HEK293T (cell line): ENCODE data around the gene ACACB.

Experiments used
- CTCF ChIA-PET: fragments of 350-600 bp; formaldehyde crosslinking; extraction: SDS; loops from one replicate; lab custom pipeline; 2021; ENCODE audit warnings: antibody characterized with exemption, inconsistent platforms; lab: Yijun Ruan, JAX
- POLR2A ChIA-PET: fragments of 350-600 bp; formaldehyde crosslinking; extraction: SDS; loops from one replicate; lab custom pipeline; 2020; ENCODE audit warnings: antibody characterized with exemption, inconsistent platforms; lab: Yijun Ruan, JAX
- DNase-seq: peaks from one replicate; pipeline ENCODE4 v3.0.0; 2012; ENCODE audit warnings: mixed read lengths; ENCODE audit errors: extremely low spot score
- ARNT ChIP-seq: fragments of 450-650 bp; IDR thresholded peaks from 2 replicates; pipeline ENCODE4 v1.6.1; 2017; ENCODE audit warnings: mild to moderate bottlenecking
- BHLHE40 ChIP-seq: fragments of 450-650 bp; IDR thresholded peaks from 2 replicates; pipeline ENCODE4 v1.6.1; 2016; ENCODE audit warnings: mild to moderate bottlenecking, moderate library complexity, borderline replicate concordance
- CTBP1 ChIP-seq: fragments of 450-650 bp; IDR thresholded peaks from 2 replicates; pipeline ENCODE4 v1.6.1; 2016; ENCODE audit warnings: borderline replicate concordance
- ELF4 ChIP-seq: fragments of 450-650 bp; IDR thresholded peaks from 2 replicates; pipeline ENCODE4 v1.6.1; 2017; ENCODE audit warnings: antibody characterized with exemption
- FOXA1 ChIP-seq: fragments of 450-650 bp; IDR thresholded peaks from 2 replicates; pipeline ENCODE4 v1.6.1; 2016; ENCODE audit warnings: mild to moderate bottlenecking
- FOXK2 ChIP-seq: fragments of 450-650 bp; IDR thresholded peaks from 2 replicates; pipeline ENCODE4 v1.6.1; 2016; ENCODE audit warnings: mild to moderate bottlenecking
- FOXM1 ChIP-seq: fragments of 450-650 bp; IDR thresholded peaks from 2 replicates; pipeline ENCODE4 v1.6.1; 2017; ENCODE audit warnings: mild to moderate bottlenecking, borderline replicate concordance
- HDGF ChIP-seq: fragments of 450-650 bp; IDR thresholded peaks from 2 replicates; pipeline ENCODE4 v1.6.1; 2017; ENCODE audit warnings: antibody characterized with exemption, borderline replicate concordance
- L3MBTL2 ChIP-seq: fragments of 450-650 bp; conservative IDR thresholded peaks from 2 replicates; pipeline ENCODE4 v1.6.1; 2016; ENCODE audit warnings: mild to moderate bottlenecking
- LEF1 ChIP-seq: fragments of 450-650 bp; IDR thresholded peaks from 2 replicates; pipeline ENCODE4 v1.6.1; 2017; ENCODE audit warnings: mild to moderate bottlenecking, borderline replicate concordance
- NFRKB ChIP-seq: fragments of 450-650 bp; IDR thresholded peaks from 2 replicates; pipeline ENCODE4 v1.6.1; 2016; ENCODE audit warnings: mild to moderate bottlenecking, moderate library complexity
- PKNOX1 ChIP-seq: fragments of 450-650 bp; IDR thresholded peaks from 2 replicates; pipeline ENCODE4 v1.6.1; 2016
- SP1 ChIP-seq: fragments of 450-650 bp; IDR thresholded peaks from 2 replicates; pipeline ENCODE4 v1.6.1; 2017
- SUZ12 ChIP-seq: fragments of 450-650 bp; IDR thresholded peaks from 2 replicates; pipeline ENCODE4 v1.6.1; 2016; ENCODE audit warnings: mild to moderate bottlenecking
- TARDBP ChIP-seq: fragments of 450-650 bp; IDR thresholded peaks from 2 replicates; pipeline ENCODE4 v1.6.1; 2016
- ZNF384 ChIP-seq: fragments of 450-650 bp; IDR thresholded peaks from 2 replicates; pipeline ENCODE4 v1.6.1; 2016

Gene ACACB

GRCh38 chr12:109267361-109267760 lies 151.0 kb downstream of the ACACB start:
- ChIA-PET CTCF (interaction anchor here (1.3 to 1.5 kb wide), 2 partner anchors 118 to 122 kb away, joined by 6 read pairs; no protein-coding TSS in a partner anchor), POLR2A (no interaction called here)
- TF ChIP-seq PKNOX1, result no peak
- no peak for TF ChIP-seq FOXA1
- no peak for TF ChIP-seq LEF1
- no peak for TF ChIP-seq L3MBTL2
- TF ChIP-seq CTBP1, result no peak
- TF ChIP-seq ZNF384, result no peak
- TF ChIP-seq TARDBP, result no peak
- no peak for TF ChIP-seq SP1
- no peak for TF ChIP-seq HDGF
- no peak for TF ChIP-seq NFRKB
- no peak for TF ChIP-seq FOXM1
- no peak for TF ChIP-seq BHLHE40
- no peak for TF ChIP-seq ARNT
- TF ChIP-seq FOXK2, result no peak
- no peak for TF ChIP-seq SUZ12
- TF ChIP-seq ELF4, result no peak
- no peak for DNase-seq

GRCh38 chr12:109268896-109269295 lies 152.5 kb downstream of the ACACB start:
- ChIA-PET POLR2A (no interaction called here), CTCF (interaction anchor here (1.5 kb wide), 1 partner anchor 120 kb away, joined by 6 read pairs; no protein-coding TSS in a partner anchor)
- DNase-seq, result no peak
- TF ChIP-seq BHLHE40 (no peak), PKNOX1 (no peak)

GRCh38 chr12:109269428-109269827 lies 153.0 kb downstream of the ACACB start:
- CTCF ChIA-PET, result no interaction called here
- no peak for TF ChIP-seq SUZ12
- TF ChIP-seq HDGF, result no peak
- TF ChIP-seq BHLHE40, result no peak
- no peak for TF ChIP-seq FOXM1
- TF ChIP-seq PKNOX1, result no peak
- TF ChIP-seq L3MBTL2, result no peak
- TF ChIP-seq TARDBP, result no peak
- TF ChIP-seq CTBP1, result no peak
- no peak for TF ChIP-seq ELF4
- TF ChIP-seq FOXA1, result no peak
- no peak for TF ChIP-seq ARNT
- no peak for TF ChIP-seq FOXK2
- TF ChIP-seq SP1, result no peak
- no peak for TF ChIP-seq ZNF384
- no peak for TF ChIP-seq LEF1
- no peak for TF ChIP-seq NFRKB
- DNase-seq, result no peak
- POLR2A ChIA-PET, result no interaction called here

DNA sequence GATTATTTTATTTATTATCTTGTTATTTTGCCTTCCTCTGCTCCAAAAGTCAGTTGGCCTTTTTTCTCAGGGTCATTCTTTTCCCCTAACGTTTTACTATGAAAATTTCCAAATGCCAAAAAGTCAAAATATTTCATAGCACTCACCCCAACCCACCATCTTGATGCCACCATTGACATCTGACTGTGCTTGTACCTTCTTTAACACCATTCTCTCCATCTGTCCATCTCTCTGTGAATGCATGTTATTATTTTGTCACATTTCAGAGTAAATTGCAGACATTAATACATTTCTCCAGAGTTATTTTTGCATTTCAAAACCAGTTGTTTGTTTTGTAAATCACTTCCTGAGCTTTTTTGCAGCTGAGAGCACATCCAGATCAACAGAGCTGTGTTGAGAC lies 154.1 kb downstream of the ACACB start:
- DNase-seq, result no peak
- ChIA-PET CTCF (no interaction called here), POLR2A (no interaction called here)
- TF ChIP-seq ARNT (no peak), ELF4 (no peak), HDGF (no peak), SUZ12 (no peak), FOXA1 (no peak), FOXK2 (no peak), TARDBP (no peak), BHLHE40 (no peak), ZNF384 (no peak), NFRKB (no peak), FOXM1 (no peak), CTBP1 (no peak), SP1 (no peak), PKNOX1 (no peak), L3MBTL2 (no peak)

DNA sequence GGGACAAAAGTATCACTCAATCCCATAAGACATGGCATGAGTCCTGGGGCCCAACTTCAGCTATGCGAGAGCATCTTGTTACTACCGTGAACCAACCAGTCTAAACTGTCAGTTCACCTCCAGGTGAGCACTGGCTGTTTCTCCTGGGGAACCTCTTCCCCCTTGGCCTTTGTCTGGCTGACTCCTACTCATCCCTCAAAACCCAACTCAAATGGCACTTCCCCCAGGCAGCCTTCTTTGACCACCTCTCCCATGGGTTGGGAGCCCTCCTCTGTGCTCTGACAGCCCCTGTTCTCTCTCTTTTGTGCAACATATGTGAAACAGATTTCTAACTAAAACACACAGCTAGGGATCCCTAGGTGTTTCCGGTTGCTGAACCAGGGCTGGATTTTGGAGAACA lies 155.0 kb downstream of the ACACB start:
- TF ChIP-seq TARDBP (no peak), FOXK2 (no peak), SP1 (no peak), L3MBTL2 (no peak), ARNT (no peak), LEF1 (no peak), FOXA1 (no peak), ELF4 (no peak), PKNOX1 (no peak), HDGF (no peak), FOXM1 (no peak)
- DNase-seq, result no peak
- CTCF ChIA-PET, result no interaction called here
- POLR2A ChIA-PET, result no interaction called here

DNA sequence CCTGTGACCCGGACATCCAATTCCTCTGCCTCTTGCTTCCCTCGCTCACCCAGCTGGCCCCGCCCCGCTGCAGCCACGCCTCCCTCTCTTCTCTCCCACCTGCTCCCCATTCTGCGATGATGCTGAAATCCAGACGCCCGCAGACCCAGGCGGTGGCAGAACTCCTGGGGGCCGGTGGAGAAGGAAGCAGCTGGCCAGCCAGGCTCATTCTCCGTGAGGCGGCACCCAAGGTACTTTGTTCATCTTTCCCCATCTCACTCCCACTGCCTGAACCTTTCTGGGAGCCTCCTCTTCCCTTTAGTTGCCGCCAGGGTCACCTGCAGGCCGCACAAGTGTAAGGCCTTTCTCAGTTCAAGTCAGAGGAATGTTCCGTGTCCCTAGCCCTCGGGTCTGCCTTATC lies 157.0 kb downstream of the ACACB start:
- POLR2A ChIA-PET, result no interaction called here

More for the DNA sequence above, 157.0 kb downstream of the ACACB start:
- no peak for DNase-seq
- CTCF ChIA-PET, result no interaction called here
- TF ChIP-seq ZNF384 (no peak), HDGF (no peak), NFRKB (no peak)
